GM21423 (cell line): ENCODE data around the gene CACNA1C.

ENCODE experiments used
- ATAC-seq: cut with Tn5 transposase; IDR thresholded peaks from one replicate; pipeline ENCODE4 v1.9.1; 2021; ENCODE audit warnings: mild to moderate bottlenecking, moderate library complexity; ENCODE audit not compliant: unreplicated experiment

CACNA1C gene

GRCh38 chr12:2290516-2291065, 237.8 kb downstream of the CACNA1C start:
- ATAC-seq = no peak

DNA sequence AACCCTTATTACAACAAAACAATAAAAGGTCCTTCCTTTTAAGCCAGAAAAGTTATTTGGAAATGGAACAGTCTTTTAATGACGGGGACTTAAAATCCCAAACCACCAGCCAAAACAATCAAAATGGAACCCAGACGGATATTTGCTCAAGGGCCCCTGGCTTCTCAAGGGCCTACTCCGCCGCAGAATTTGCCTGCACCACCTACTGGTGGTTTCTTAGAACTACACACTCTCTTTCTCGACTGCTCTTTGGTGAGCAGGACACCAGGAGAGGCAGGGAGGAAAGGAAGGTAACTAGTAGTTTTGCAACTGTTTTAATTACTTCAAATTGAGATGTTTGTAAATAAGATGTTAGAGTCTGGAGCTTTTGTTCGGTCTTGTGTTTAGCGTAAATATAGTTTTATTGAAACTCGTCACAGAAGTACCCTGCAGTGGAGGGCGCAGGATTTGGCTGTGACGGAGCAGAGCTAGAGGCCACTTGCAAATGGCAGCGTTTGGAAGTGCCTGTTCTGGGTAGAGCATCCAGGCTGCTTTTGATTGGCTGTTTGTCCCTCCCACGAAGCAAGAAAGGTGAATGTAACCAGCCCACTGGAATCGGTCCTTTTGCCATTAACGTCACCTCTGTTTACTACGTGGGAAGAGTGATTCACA, 238.5 kb downstream of the CACNA1C start:
- no peak for ATAC-seq

GRCh38 chr12:2291947-2292346, 239.2 kb downstream of the CACNA1C start:
- ATAC-seq = no peak

GRCh38 chr12:2292560-2292959, 239.8 kb downstream of the CACNA1C start:
- ATAC-seq = no peak

DNA sequence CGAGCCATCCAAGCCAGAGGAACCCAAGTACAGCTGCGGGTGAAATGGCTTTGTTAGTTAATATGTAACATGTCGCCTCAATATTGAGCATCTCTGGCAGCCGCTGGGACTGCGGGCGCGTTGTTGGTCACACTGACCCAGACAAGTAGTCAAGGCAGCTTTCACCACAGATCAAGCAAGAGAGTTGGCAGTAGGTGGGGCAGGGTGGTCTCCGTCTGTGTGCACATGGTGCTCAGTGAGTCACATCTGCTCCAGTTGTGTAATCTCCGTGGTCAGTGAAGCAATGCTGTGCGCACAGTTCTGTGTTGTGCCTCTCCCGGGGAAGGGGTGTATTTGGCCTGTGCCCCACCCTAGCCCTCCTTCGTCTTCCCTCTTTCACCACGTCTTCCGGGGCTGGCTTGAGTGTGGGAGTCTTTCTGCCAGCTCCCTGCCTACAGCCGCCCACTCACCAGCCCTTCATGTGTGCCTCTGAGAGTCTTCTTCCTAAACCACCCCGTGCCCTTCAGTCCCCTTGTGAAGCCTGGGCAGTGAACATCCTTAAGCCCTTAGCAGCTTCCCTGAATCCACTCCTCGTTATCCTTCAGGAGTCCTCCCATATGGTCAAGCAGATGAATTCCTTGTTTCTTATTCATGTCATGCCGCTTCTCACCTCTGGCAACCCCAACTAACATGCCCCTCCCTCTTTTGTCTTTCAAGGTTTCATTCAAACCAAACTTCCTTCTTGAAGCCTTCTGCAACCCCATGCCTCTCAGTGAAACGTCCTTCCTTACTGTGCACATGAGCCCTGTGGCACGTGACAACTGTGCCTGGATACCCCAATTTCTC, 242.1 kb downstream of the CACNA1C start:
- no peak for ATAC-seq

- ATAC-seq = no peak
Observed at GRCh38 chr12:2295941-2296461, 243.2 kb downstream of the CACNA1C start.

- ATAC-seq = no peak
Observed at GRCh38 chr12:2297004-2297403, 244.2 kb downstream of the CACNA1C start.

DNA sequence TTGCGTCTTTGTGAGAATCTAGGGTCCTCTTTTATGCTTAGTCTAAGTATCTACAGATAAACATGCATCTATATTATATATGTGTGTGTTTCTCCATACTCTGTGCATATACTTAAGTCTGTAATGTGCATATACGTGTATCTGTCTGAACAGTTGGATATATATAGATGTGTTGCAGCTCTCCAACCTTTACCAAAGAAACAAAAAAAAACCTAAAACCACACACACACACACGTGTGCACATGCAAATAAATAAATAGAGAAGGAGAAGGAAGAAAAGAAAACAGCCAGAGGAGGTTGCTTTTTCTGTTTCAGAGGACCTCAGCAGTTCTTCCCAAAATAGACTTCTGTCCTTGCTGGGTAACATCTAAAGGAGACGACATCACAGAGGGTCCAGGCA, 244.9 kb downstream of the CACNA1C start:
- ATAC-seq = no peak

- ATAC-seq = no peak
Observed at GRCh38 chr12:2298556-2299200, 245.9 kb downstream of the CACNA1C start.

DNA sequence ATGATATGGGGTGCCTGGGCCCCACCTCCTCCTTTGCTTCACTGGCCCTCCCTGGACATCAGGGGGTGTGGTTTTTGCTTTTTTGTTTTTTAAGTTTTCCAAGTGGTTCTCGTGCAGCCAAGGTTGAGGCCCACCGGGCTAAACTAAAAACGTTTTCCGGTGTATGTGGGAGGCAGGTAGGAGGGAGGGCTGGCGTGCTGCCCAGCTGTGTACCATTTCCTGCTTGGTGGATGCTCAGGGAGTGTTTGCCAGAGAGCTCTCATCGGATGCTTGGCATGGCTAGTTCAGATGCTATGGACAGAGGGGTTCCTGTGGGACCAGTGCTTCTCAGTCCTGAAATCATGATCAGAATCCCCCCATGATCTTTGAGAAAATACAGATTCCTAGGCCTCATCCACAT, 246.4 kb downstream of the CACNA1C start:
- no peak for ATAC-seq

DNA sequence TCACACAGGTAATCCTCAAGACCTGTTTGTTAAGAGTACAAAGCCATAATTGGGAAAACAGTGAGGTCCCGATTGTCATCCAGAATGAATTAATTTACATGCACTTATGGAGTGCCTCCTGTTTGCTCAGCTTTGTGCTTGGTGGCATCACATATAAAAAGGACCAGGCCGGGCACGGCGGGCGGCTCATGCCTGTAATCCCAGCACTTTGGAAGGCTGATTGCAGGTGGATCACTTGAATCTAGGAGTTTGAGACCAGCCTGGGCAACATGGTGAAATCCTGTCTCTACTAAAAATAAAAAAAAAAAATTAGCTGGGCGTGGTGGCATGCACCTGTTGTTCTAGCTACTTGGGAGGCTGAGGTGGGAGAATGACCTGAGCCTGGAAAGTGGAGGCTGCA, 247.4 kb downstream of the CACNA1C start:
- ATAC-seq = no peak

GRCh38 chr12:2300886-2301285, 248.1 kb downstream of the CACNA1C start:
- no peak for ATAC-seq

- ATAC-seq = no peak
Observed at GRCh38 chr12:2301531-2302461, 249.0 kb downstream of the CACNA1C start.

DNA sequence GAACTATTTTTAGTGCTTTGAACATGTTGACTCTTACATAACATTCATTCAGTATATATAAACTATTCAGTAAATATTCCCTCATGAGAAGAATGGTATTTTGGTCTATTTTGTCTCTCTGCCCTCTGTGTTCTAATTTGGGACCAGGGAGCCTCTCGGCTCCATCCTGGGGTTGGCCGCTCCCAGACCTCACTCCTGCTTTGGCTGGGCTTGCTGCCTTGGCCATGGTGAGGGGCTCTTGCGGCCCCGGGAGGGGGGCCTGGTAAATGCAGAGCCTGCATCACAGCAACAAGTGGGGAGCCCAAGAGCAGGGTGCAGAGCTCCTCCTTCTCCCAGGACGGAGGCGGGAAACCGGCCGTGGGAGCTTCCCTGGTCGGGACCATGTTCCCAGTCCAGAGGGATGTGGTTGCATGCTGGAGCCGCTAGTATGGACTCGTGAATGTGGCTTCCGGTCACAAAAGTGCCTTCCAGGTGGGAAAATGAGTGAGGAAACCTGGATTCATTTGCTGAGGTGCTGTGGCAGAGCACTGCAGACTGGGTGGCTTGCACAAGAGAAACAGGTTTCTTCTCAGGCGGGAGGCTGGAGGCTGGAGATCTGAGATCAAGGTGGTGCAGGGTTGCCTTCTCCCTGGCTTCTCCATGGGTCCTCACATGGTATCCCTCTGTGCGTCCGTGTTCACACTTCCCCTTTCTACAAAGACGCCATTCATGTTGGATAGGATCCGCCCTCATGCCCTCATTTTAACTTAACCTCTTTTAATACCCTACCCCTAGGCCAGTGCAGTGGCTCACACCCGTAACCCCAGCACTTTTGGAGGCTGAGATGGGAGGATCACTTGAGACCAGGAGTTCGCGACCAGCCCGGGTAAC, 250.2 kb downstream of the CACNA1C start:
- ATAC-seq = no peak

- no peak for ATAC-seq
Observed at GRCh38 chr12:2304223-2304622, 251.4 kb downstream of the CACNA1C start.

GRCh38 chr12:2306012-2306411, 253.2 kb downstream of the CACNA1C start:
- no peak for ATAC-seq

- no peak for ATAC-seq
Observed at GRCh38 chr12:2306735-2307134, 253.9 kb downstream of the CACNA1C start.

- no peak for ATAC-seq
Observed at GRCh38 chr12:2307550-2307949, 254.8 kb downstream of the CACNA1C start.

DNA sequence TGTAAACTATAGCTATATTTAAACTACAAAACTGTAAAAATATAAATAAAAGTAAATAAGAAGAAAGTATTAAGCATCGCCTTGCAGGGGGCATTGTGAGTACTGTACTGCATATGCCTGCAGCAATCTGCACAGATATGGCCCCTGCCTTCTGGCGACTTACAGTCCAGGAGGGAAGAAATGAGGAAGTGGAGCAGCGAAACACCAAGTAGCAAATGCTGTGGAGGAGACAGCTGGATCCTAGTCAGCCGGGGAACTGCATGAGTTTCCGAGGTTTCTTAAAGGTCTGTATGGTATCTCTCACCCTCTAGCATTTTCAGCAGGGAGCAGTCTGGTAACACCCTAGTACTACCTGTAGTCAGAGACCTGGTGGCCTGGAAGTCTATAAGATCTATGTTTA, 256.9 kb downstream of the CACNA1C start:
- no peak for ATAC-seq
